ENCODE results near the gene SMR3B. TPM values are rescaled to one million over a fixed set of nuclear protein-coding genes. Genes with fewer than 3 reads are reported as not detected.

Gene SMR3B
- total and polyA plus RNA-seq, 2 donors = 1.1 TPM; not detected in 1

- DNase-seq (ENCODE audit: low read depth in 6 of 9, low spot score in 9 of 9) = no peak
- 98% methylated on average over 1 of the region's 1 CpG for WGBS
- no peak overlapping the region for H3K27ac ChIP-seq (ENCODE audit: low read depth in 1 of 2, low read length in 1 of 2)
- H3K27me3 ChIP-seq (ENCODE audit: control insufficient read depth in 2 of 2, insufficient read depth in 1 of 2, low read length in 1 of 2) = no peaks in the 10 kb centered on the region
- no peaks in the 10 kb centered on the region for H3K9me3 ChIP-seq (ENCODE audit: control insufficient read depth in 2 of 2, insufficient read depth in 1 of 2, low read length in 1 of 2)
- no peaks in the 10 kb centered on the region for H3K4me1 ChIP-seq (ENCODE audit: control insufficient read depth in 2 of 2, insufficient read depth in 2 of 2, low read length in 2 of 2)
- H3K4me3 ChIP-seq (ENCODE audit: low read length in 2 of 2) = no peak overlapping the region
- H3K36me3 ChIP-seq (ENCODE audit: control insufficient read depth in 2 of 2, insufficient read depth in 2 of 2, low read length in 1 of 2) = no peaks in the 10 kb centered on the region
Measured at GRCh38 chr4:70425306-70425705, 42.4 kb downstream of the SMR3B start.

- no peak overlapping the region for H3K27ac ChIP-seq (ENCODE audit: low read depth in 1 of 2, low read length in 1 of 2)
- H3K4me3 ChIP-seq (ENCODE audit: low read length in 2 of 2) = no peak overlapping the region
- no peaks in the 10 kb centered on the region for H3K9me3 ChIP-seq (ENCODE audit: control insufficient read depth in 2 of 2, insufficient read depth in 1 of 2, low read length in 1 of 2)
- no peak for DNase-seq (ENCODE audit: low read depth in 6 of 9, low spot score in 9 of 9)
- H3K27me3 ChIP-seq (ENCODE audit: control insufficient read depth in 2 of 2, insufficient read depth in 1 of 2, low read length in 1 of 2) = no peaks in the 10 kb centered on the region
- no peaks in the 10 kb centered on the region for H3K36me3 ChIP-seq (ENCODE audit: control insufficient read depth in 2 of 2, insufficient read depth in 2 of 2, low read length in 1 of 2)
- H3K4me1 ChIP-seq (ENCODE audit: control insufficient read depth in 2 of 2, insufficient read depth in 2 of 2, low read length in 2 of 2) = no peaks in the 10 kb centered on the region
Measured at GRCh38 chr4:70426789-70427188, 43.9 kb downstream of the SMR3B start.

DNA sequence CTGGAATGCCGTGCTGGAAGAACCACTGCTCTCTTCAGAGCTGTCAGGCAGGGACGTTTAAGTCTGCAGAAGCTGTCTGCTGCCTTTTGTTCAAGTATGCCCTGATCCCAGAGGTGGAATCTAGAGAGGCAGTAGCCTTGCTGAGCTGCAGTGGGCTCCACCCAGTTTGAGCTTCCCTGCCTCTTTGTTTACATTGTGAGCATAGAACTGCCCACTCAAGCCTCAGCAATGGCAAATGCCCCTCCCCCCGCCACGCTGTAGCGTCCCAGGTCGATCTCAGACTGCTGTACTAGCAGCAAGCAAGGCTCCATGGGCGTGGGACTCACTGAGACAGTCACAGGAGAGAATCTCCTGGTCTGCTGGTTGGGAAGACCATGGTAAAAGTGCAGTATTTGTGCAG is 54.3 kb downstream of the SMR3B start:
- no peak for DNase-seq (ENCODE audit: low read depth in 6 of 9, low spot score in 9 of 9)
- no peaks in the 10 kb centered on the region for H3K9me3 ChIP-seq (ENCODE audit: control insufficient read depth in 2 of 2, insufficient read depth in 1 of 2, low read length in 1 of 2)
- H3K36me3 ChIP-seq (ENCODE audit: control insufficient read depth in 2 of 2, insufficient read depth in 2 of 2, low read length in 1 of 2) = no peaks in the 10 kb centered on the region
- 67% methylated on average over 7 of the region's 7 CpGs for WGBS
- no peaks in the 10 kb centered on the region for H3K4me1 ChIP-seq (ENCODE audit: control insufficient read depth in 2 of 2, insufficient read depth in 2 of 2, low read length in 2 of 2)
- H3K27ac ChIP-seq (ENCODE audit: low read depth in 1 of 2, low read length in 1 of 2) = no peak overlapping the region
- no peaks in the 10 kb centered on the region for H3K27me3 ChIP-seq (ENCODE audit: control insufficient read depth in 2 of 2, insufficient read depth in 1 of 2, low read length in 1 of 2)
- no peak overlapping the region for H3K4me3 ChIP-seq (ENCODE audit: low read length in 2 of 2)

Other genes starting within 250 kb of the SMR3B start
- not detected for gene PRR27, start 228.9 kb upstream of the SMR3B start, total RNA-seq
- gene PRR27, start 228.9 kb upstream of the SMR3B start, polyA plus RNA-seq = 0.05 TPM
- 0.14 TPM for gene ODAM, start 187.4 kb upstream of the SMR3B start, total RNA-seq
- gene ODAM, start 187.4 kb upstream of the SMR3B start, polyA plus RNA-seq = 0.62 TPM
- 7.4 TPM for gene FDCSP, start 157.0 kb upstream of the SMR3B start, total RNA-seq
- gene FDCSP, start 157.0 kb upstream of the SMR3B start, polyA plus RNA-seq = 61.2 TPM
- gene CSN3, start 140.5 kb upstream of the SMR3B start, total RNA-seq = not detected
- 0.43 TPM for gene CSN3, start 140.5 kb upstream of the SMR3B start, polyA plus RNA-seq
- not detected for gene CABS1, start 48.1 kb upstream of the SMR3B start, total RNA-seq
- 0.02 TPM for gene CABS1, start 48.1 kb upstream of the SMR3B start, polyA plus RNA-seq
- not detected for gene SMR3A, start 22.4 kb upstream of the SMR3B start, total RNA-seq
- not detected for gene SMR3A, start 22.4 kb upstream of the SMR3B start, polyA plus RNA-seq
- gene OPRPN, start 14.8 kb downstream of the SMR3B start, total RNA-seq = not detected
- gene OPRPN, start 14.8 kb downstream of the SMR3B start, polyA plus RNA-seq = 0.34 TPM
- gene MUC7, start 89.1 kb downstream of the SMR3B start, total RNA-seq = not detected
- gene MUC7, start 89.1 kb downstream of the SMR3B start, polyA plus RNA-seq = 0.11 TPM
- 0.57 TPM for gene AMTN, start 135.4 kb downstream of the SMR3B start, total RNA-seq
- gene AMTN, start 135.4 kb downstream of the SMR3B start, polyA plus RNA-seq = 1.4 TPM
- 0.19 TPM for gene AMBN, start 209.1 kb downstream of the SMR3B start, total RNA-seq
- 0.84 TPM for gene AMBN, start 209.1 kb downstream of the SMR3B start, polyA plus RNA-seq
- gene ENAM, start 245.6 kb downstream of the SMR3B start, total RNA-seq = 1.2 TPM
- gene ENAM, start 245.6 kb downstream of the SMR3B start, polyA plus RNA-seq = 0.07 TPM

Data from thymus (tissue), 11 donors.